Measurements from ENCODE around the gene LRRC34. TPM values are rescaled to one million over a fixed set of nuclear protein-coding genes. Genes with fewer than 3 reads are reported as not detected.

Gene LRRC34
- total and polyA plus RNA-seq, 10 of the 15 experiments (the other 5 are each of a cell fraction or from before 2014, with no cell fraction given) = 0.24 to 3.7 (median 1.7) TPM

DNA sequence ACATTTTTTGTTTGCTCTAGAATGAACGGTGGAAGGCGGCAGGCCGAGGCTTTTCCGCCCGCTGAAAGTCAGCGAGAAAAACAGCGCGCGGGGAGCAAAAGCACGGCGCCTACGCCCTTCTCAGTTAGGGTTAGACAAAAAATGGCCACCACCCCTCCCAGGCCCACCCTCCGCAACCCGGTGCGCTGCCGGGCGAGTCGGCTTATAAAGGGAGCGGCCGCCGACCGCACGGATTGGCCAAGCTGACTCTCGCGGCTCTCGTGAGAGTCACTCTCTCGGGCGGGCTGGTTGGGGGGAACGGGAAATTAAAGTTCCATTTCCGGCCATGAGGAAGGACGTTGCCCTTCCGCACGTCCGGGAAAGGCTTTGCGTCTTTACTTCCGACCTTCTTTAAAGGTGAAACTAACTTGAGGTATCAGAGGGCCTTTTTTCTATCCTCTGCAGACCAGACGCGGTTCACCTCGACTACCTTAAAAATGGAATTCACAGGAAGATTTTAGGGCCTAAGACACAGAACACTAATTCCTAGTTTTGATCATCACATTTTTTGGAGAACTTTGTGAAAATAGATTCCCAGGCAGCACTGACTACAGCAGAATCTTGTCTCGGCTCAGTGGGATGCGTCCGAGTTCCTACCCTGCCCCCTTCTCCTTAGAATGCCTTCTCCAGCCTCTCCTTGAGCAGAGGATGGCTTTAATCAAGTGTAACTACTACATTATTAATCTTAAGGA is 47.7 kb downstream of the LRRC34 start, which contains the start of gene TERC (continued):
- TF ChIP-seq EP300 (IDR thresholded peaks at IDR 0.05; ENCODE audit: borderline replicate concordance in 1 of 2, control insufficient read depth in 1 of 2, low read depth in 2 of 2, low read length in 2 of 2) (no peak), RFX5 (IDR thresholded peaks at IDR 0.05; ENCODE audit: low read depth, low read length) (no peak), RAD21 (IDR thresholded peaks at IDR 0.05; ENCODE audit: insufficient read depth, low read depth, low read length) (no peak), SIX5 (IDR thresholded peaks at IDR 0.05; ENCODE audit: low read depth, low read length, severe bottlenecking) (no peak), ZNF622 (IDR thresholded peaks at IDR 0.05) (no peak), KDM1A (IDR thresholded peaks at IDR 0.05; ENCODE audit: borderline replicate concordance) (no peak), BCLAF1 (IDR thresholded peaks at IDR 0.05) (no peak), ZSCAN29 (IDR thresholded peaks at IDR 0.05) (no peak), NBN (IDR thresholded peaks at IDR 0.05) (no peak), POLR2A (IDR thresholded peaks at IDR 0.05; ENCODE audit: low read depth, low read length) (peak; percentile 82), KLF5 (IDR thresholded peaks at IDR 0.05; ENCODE audit: partially characterized antibody) (no peak), GATAD2B (conservative IDR thresholded peaks at IDR 0.05; ENCODE audit: low read depth) (no peak; the same call in 1 of the 2 replicates), YBX1 (IDR thresholded peaks at IDR 0.05) (no peak), SUZ12 (IDR thresholded peaks at IDR 0.05; ENCODE audit: unreplicated experiment) (no peak), E2F8 (IDR thresholded peaks at IDR 0.05; ENCODE audit: low read depth, partially characterized antibody) (no peak), ATF7 (IDR thresholded peaks at IDR 0.05; ENCODE audit: low read depth) (no peak), ETV6 (conservative IDR thresholded peaks at IDR 0.05 in 1 of 2, IDR thresholded peaks at IDR 0.05 in 1 of 2; ENCODE audit: borderline replicate concordance in 1 of 2, low read depth in 1 of 2) (peak in 1 of 2 experiments; percentile 98; a peak in 2 of 4 replicates), CHD1 (IDR thresholded peaks at IDR 0.05; ENCODE audit: low read depth, low read length) (no peak), HDAC2 (IDR thresholded peaks at IDR 0.05) (no peak), E2F4 (IDR thresholded peaks at IDR 0.05; ENCODE audit: low read depth, low read length) (0 out of 2 replicates have a peak, but pooled peaks have one; percentile 32), ZBED1 (IDR thresholded peaks at IDR 0.05; ENCODE audit: borderline replicate concordance) (0 out of 2 replicates have a peak, but pooled peaks have one; percentile 58), CBX5 (IDR thresholded peaks at IDR 0.05; ENCODE audit: low read depth) (peak; percentile 52), MYC (IDR thresholded peaks at IDR 0.05; ENCODE audit: insufficient read depth, insufficient read length, insufficient replicate concordance, low read length, severe bottlenecking) (no peak), NFYA (IDR thresholded peaks at IDR 0.05; ENCODE audit: borderline replicate concordance, low read depth, low read length) (no peak), POLR2AphosphoS2 (IDR thresholded peaks at IDR 0.05; ENCODE audit: low read depth, low read length) (peak; percentile 75; the same call in 1 of the 2 replicates)
